MCF 10A (cell line): ENCODE data around the gene C1QTNF1. TPM values are rescaled to one million over a fixed set of nuclear protein-coding genes. Genes with fewer than 3 reads are reported as not detected.
A peak's percentile ranks its signal among the peaks of the same experiment; 100 is the strongest.
"Not testable (repeated sequence)": the region's sequence is repeated elsewhere in the genome, so short reads cannot be mapped to it uniquely, and the experiment has no call there.

Experiments used
- BruUV-seq: library from RNA; stranded (reverse); fragments of 400-500 nt; replicated peaks from 2 replicates; lab custom pipeline; 2021; lab: Mats Ljungman, UMichigan
- CTCF ChIA-PET: fragments of 300-600 bp; sonication (Branson Sonifier 250); formaldehyde crosslinking; extraction: SDS; loops from one replicate; lab custom pipeline; 2021; ENCODE audit warnings: antibody characterized with exemption, inconsistent platforms; lab: Yijun Ruan, JAX
- POLR2A ChIA-PET: fragments of 300-600, 350-650 bp; sonication (Branson Sonifier 250); formaldehyde crosslinking; extraction: SDS; loops from one replicate; lab custom pipeline; 2020; ENCODE audit warnings: antibody characterized with exemption, inconsistent platforms; lab: Yijun Ruan, JAX
- DNase-seq: peaks from one replicate; pipeline ENCODE4 v3.0.0-alpha.2; 2018; ENCODE audit not compliant: unreplicated experiment
- H3K27ac Mint-ChIP-seq: one replicate; pipeline ENCODE4 v1.8.0; 2022; ENCODE audit warnings: mild to moderate bottlenecking, low read depth, mixed read lengths; ENCODE audit not compliant: unreplicated experiment
- H3K27me3 Mint-ChIP-seq: one replicate; pipeline ENCODE4 v1.8.0; 2022; ENCODE audit warnings: mixed read lengths; ENCODE audit not compliant: insufficient read depth, unreplicated experiment
- H3K36me3 Mint-ChIP-seq: one replicate; pipeline ENCODE4 v1.8.0; 2022; ENCODE audit warnings: mild to moderate bottlenecking, moderate library complexity, mixed read lengths; ENCODE audit not compliant: insufficient read depth, unreplicated experiment
- H3K4me1 Mint-ChIP-seq: one replicate; pipeline ENCODE4 v1.8.0; 2022; ENCODE audit warnings: mixed read lengths; ENCODE audit not compliant: insufficient read depth, unreplicated experiment
- H3K4me3 Mint-ChIP-seq: one replicate; pipeline ENCODE4 v1.8.0; 2022; ENCODE audit warnings: mild to moderate bottlenecking, moderate library complexity, mixed read lengths; ENCODE audit not compliant: unreplicated experiment
- H3K9me3 Mint-ChIP-seq: one replicate; pipeline ENCODE4 v1.8.0; 2022; ENCODE audit warnings: mixed read lengths; ENCODE audit not compliant: unreplicated experiment
- intact Hi-C: fragments of 100-400 bp; cut with micrococcal nuclease; formaldehyde crosslinking; loops from 2 replicates; pipeline ENCODE4 v1.14.1; 2022
- total RNA-seq: library from RNA; stranded (reverse); gene quantifications from 2 replicates; pipeline ENCODE4 v1.2.3, GENCODE V29; 2022
- TF ChIP-seq, protein P1 (sequence below): fragments of 200-600 bp; IDR thresholded peaks from one replicate; pipeline ENCODE4 v1.8.0; 2022; ENCODE audit warnings: antibody characterized with exemption, mild to moderate bottlenecking; ENCODE audit not compliant: unreplicated experiment

Gene C1QTNF1
- total RNA-seq, 1 experiment from 2014 or later = 3.0 TPM

DNA sequence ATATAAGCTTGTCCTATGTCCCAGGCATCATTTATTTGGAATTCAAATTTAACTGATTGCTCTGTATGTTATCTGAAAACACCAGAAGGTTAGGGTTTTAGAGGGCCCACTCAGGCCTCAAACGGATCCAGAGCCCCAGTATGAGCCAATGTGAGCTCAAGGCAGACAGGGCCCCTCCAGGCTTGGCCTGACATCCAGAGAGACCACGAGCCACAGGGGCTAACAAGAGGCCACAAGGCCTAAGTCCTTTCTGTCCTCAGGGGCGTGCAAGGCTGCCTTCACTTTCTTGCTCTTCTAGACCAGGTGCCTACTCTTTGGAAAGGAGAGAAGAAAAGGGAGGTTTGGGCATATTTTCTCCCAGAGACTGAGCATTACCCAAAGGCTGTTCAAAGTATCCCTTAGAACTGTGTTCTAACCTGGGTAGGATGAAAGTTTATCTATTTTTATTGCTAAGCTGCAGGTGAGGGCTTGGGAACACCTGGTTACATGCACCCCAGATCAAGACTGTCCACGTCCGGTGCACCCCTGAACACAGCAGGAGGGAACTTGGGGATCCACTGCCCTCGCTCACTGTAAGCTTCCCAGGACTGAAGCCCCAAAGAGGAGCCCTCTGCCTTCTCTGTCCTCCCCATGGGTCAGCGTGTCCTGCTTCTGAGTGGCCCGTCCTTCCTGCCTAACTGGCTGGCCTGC, 49.2 kb downstream of the C1QTNF1 start:
- ChIA-PET POLR2A (interaction anchor here (1.0 kb wide), 2 partner anchors 13 to 27 kb away, joined by 3 read pairs; no protein-coding TSS in a partner anchor), CTCF (interaction anchor here (0.7 to 2.1 kb wide), 5 partner anchors 10 to 734 kb away, joined by 3 to 8 read pairs (median 3); no protein-coding TSS in a partner anchor)
- TF ChIP-seq, protein P1, sequence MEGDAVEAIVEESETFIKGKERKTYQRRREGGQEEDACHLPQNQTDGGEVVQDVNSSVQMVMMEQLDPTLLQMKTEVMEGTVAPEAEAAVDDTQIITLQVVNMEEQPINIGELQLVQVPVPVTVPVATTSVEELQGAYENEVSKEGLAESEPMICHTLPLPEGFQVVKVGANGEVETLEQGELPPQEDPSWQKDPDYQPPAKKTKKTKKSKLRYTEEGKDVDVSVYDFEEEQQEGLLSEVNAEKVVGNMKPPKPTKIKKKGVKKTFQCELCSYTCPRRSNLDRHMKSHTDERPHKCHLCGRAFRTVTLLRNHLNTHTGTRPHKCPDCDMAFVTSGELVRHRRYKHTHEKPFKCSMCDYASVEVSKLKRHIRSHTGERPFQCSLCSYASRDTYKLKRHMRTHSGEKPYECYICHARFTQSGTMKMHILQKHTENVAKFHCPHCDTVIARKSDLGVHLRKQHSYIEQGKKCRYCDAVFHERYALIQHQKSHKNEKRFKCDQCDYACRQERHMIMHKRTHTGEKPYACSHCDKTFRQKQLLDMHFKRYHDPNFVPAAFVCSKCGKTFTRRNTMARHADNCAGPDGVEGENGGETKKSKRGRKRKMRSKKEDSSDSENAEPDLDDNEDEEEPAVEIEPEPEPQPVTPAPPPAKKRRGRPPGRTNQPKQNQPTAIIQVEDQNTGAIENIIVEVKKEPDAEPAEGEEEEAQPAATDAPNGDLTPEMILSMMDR = no peak
- Mint-ChIP-seq H3K4me3 (no peak overlapping the region), H3K36me3 (peaks cover 14% of the 10 kb centered on the region), H3K9me3 (no peaks in the 10 kb centered on the region), H3K27ac (no peak overlapping the region), H3K4me1 (peaks cover 11% of the 10 kb centered on the region), H3K27me3 (no peaks in the 10 kb centered on the region)
- no TSS peak for BruUV-seq
- intact Hi-C loops = no loop called here
- no peak for DNase-seq

DNA sequence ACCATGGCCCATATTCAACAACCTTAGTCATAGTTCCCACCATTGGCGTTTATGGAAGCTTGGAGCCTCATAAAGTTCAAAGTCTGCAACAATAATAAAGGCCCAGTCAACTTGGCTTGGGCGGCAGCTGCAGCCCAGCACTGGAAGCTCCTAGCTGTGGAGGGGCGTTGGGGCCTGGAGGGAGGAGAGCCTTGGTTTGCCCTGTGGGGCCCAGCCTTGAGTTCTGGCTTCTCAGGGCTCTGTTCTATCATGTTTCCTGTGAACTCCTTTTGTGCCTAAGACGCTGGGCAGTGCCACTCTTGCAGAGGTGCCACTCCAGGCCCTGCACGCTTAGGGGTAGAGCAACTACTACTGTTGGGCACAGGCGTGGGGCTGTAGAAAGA, 49.7 kb downstream of the C1QTNF1 start:
- intact Hi-C loops = no loop called here
- no peaks in the 10 kb centered on the region for H3K27me3 Mint-ChIP-seq
- BruUV-seq = no TSS peak
- no peak for DNase-seq
- peaks cover 19% of the 10 kb centered on the region for H3K36me3 Mint-ChIP-seq
- H3K27ac Mint-ChIP-seq = no peak overlapping the region
- ChIA-PET POLR2A (interaction anchor here (1.0 to 1.6 kb wide), 3 partner anchors 11 to 28 kb away, joined by 3 to 7 read pairs (median 6); no protein-coding TSS in a partner anchor), CTCF (interaction anchor here (0.8 to 2.1 kb wide), 4 partner anchors 9 to 52 kb away, joined by 3 to 8 read pairs (median 4); no protein-coding TSS in a partner anchor)
- H3K4me3 Mint-ChIP-seq = no peak overlapping the region
- peaks cover 11% of the 10 kb centered on the region for H3K4me1 Mint-ChIP-seq
- H3K9me3 Mint-ChIP-seq = no peaks in the 10 kb centered on the region
- TF ChIP-seq, protein P1 = no peak

DNA sequence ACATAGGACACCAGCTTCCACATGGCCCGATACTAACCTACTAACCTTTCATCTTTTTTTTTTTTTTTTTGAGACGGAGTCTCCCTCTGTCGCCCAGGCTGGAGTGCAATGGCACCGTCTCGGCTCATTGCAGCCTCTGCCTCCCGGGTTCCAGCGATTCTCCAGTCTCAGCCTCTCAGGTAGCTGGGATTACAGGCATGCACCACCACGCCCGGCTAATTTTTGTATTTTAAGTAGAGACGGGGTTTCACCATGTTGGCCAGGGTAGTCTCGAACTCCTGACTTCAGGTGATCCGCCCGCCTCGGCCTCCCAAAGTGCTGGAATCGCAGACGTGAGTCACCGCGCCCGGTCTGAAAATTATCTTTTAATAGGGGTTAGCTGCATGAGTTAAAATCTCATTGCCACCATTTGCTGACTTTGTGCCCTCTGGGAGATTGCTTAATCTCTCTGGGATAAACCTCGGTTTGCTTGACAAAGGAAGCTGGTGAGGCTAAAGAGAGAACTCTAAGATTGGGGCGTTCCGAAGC, 50.2 kb downstream of the C1QTNF1 start:
- H3K9me3 Mint-ChIP-seq, H3K27me3 Mint-ChIP-seq, DNase-seq, BruUV-seq, intact Hi-C loops: not testable (repeated sequence)
- peaks cover 20% of the 10 kb centered on the region for H3K36me3 Mint-ChIP-seq
- peak overlapping the region; percentile 67 for H3K27ac Mint-ChIP-seq
- ChIA-PET POLR2A (interaction anchor here (0.7 to 1.6 kb wide), 8 partner anchors 11 to 154 kb away, joined by 3 to 7 read pairs (median 6); no protein-coding TSS in a partner anchor), CTCF (interaction anchor here (0.7 to 2.1 kb wide), 5 partner anchors 9 to 326 kb away, joined by 3 to 8 read pairs (median 3); no protein-coding TSS in a partner anchor)
- H3K4me1 Mint-ChIP-seq = peaks cover 11% of the 10 kb centered on the region
- H3K4me3 Mint-ChIP-seq = peak overlapping the region; percentile 92

DNA sequence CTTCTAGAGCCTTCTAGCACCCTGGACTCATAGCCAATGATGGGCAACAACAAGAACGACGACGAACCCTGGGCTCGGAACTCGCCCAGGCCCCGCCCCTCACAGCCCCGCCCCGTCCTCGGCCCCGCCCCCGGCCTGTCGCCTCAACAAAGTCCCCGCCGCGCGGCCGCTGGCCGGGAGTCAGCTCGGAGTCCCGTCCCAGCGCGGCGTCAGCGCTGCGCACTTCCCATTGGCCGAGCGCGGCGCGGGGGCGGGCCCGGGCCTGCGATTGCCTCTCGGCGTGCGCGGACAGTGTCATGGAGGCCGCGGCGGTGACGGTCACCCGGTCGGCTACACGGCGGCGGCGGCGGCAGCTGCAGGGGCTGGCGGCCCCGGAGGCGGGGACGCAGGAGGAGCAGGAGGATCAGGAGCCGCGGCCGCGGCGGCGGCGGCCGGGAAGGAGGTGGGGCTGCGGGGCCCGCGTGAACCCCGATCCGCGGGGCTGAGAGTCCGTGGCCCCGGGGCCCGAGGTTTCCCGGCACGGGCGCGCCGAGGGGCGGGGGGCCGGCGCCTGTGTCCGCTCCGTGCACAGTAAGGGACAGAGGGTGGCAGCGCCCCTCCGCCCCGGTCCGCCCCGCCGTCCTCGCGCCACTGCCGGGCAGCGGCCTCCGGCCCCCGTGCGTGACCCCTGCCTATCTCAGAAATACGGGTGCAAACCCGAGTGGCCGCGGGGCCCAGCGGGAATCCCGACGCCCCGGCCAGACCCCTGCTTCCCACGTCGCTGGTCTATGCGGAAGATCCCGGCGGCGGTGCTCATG, 50.9 kb downstream of the C1QTNF1 start, which contains the start of gene ENGASE:
Gene ENGASE, plus strand, starts transcription at position 176 of the 797 bp plus-strand sequence. Its CDS starts 121 bp downstream, at position 297.
- peak; percentile 97 for DNase-seq
- intact Hi-C loops = no loop called here
- ChIA-PET POLR2A (interaction anchor here (0.7 to 1.6 kb wide), 8 partner anchors 10 to 153 kb away, joined by 3 to 7 read pairs (median 6); no protein-coding TSS in a partner anchor), CTCF (interaction anchor here (0.7 to 2.1 kb wide), 5 partner anchors 8 to 326 kb away, joined by 3 to 8 read pairs (median 3); no protein-coding TSS in a partner anchor)
- BruUV-seq = no TSS peak
- Mint-ChIP-seq H3K4me3 (peak within 1 kb of the TSS; percentile 92), H3K27me3 (no peaks in the 10 kb centered on the region), H3K9me3 (no peaks in the 10 kb centered on the region), H3K36me3 (peaks cover 26% of the 10 kb centered on the region), H3K27ac (peak within 1 kb of the TSS; percentile 67), H3K4me1 (peaks cover 11% of the 10 kb centered on the region)
- TF ChIP-seq, protein P1 = no peak
